Measurements from ENCODE around the gene NRK.
"Not testable (repeated sequence)": the region's sequence is repeated elsewhere in the genome, so short reads cannot be mapped to it uniquely, and the experiment has no call there.

NRK gene

DNA sequence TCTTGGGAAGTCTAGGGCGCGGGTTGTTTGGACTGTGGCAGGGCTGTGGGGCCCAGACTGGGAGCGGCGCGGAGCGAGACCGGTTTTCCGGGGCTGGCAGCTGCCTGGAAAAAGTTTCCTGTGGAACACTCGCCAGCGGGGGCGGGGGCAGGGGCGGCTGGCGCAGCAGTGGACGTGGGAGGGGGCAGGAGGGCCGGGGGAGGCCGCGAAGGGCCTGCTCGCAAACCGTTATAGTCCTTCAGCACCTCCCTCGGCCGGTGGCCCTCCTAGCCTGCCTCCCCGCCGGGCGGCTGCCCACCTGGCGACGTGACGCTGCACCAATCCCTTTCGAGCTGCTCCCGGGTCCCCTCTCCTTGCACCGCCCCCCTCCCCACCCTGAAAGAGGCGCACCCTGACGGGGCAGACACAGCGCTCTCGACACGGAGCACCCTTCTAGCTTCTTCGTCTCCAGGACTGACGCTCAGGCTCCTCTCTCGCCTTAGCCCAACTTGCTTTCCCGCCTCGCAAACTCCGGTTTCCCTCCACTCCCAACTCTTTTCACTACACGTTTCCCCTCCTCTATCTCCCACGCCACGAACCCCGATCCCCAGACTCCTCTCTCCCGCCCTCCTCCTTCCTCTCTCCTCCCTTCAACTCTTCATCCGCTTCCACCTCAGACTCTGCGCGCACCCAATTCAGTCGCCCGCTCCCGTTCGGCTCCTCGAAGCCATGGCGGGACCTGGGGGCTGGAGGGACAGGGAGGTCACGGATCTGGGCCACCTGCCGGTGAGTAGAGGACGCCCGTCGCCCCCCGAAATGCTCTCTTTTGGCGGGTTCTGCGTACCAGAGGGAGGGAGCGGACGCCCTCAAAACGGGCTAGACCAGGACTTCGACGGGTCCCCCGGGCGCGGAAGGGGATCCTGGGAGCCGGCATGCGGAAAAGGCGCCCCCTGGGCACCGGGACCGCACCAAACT lies at the start of gene NRK:
NRK (plus strand) TSS at position 402 of the 954 bp plus-strand sequence; CDS start at position 709, 307 bp downstream.
- DNase-seq (ENCODE audit: extremely low spot score): no peak
- CTCF ChIA-PET: no interaction called here
- no peak for TF ChIP-seq CTCF (IDR thresholded peaks at IDR 0.05; ENCODE audit: control extremely low read depth, extremely low read depth, low read depth, missing control alignments)
- POLR2A ChIA-PET: no interaction called here

DNA sequence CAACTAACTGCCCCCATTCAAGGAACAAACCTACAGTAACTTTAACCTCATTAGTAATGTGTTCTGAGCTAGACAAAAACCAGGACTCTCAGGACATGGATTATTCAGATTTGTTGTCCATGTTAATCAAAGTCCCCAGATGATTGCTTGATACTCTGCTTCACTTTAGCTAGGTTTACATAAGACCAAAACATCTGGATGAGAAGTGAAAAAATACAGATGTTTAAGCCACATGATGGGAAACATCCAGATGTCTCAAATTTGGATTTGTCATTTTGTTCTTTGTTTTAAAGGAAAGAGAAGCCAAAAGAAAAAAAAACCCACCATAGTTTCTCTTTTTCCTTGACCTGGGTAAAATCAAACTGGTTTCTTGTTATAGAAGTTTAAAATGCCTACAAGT lies 48.5 kb upstream of the NRK start:
- CTCF ChIA-PET: no interaction called here
- TF ChIP-seq CTCF (IDR thresholded peaks at IDR 0.05; ENCODE audit: control extremely low read depth, extremely low read depth, low read depth, missing control alignments): no peak
- POLR2A ChIA-PET: no interaction called here

GRCh38 chrX:105775679-105776078 lies 46.7 kb upstream of the NRK start:
- ChIA-PET POLR2A (no interaction called here), CTCF (no interaction called here)
- DNase-seq (ENCODE audit: extremely low spot score): no peak
- no peak for TF ChIP-seq CTCF (IDR thresholded peaks at IDR 0.05; ENCODE audit: control extremely low read depth, extremely low read depth, low read depth, missing control alignments)

More for the DNA sequence above, 48.5 kb upstream of the NRK start:
- no peak for DNase-seq (ENCODE audit: extremely low spot score)

DNA sequence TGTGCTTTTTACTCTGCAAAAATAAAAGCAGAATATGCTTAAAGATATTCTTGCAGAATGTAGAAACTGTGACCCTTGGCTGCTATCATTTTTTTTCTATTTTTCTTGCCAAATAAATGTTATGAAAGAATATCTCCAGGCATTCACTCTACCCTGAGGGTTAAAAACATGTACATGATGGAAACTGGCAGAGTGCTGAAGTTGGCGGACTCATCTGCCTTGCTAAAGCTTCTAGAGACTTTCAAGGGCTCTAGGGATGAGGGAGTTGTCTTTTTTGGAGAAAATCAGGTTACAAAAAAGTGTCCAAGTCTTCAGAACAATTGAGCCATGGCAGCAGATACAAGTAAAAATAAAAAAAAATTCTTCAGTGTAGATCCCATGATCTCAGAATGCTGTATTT lies 40.5 kb upstream of the NRK start:
- ChIA-PET CTCF (no interaction called here), POLR2A (no interaction called here)
- TF ChIP-seq CTCF (IDR thresholded peaks at IDR 0.05; ENCODE audit: control extremely low read depth, extremely low read depth, low read depth, missing control alignments): no peak
- DNase-seq (ENCODE audit: extremely low spot score): no peak

DNA sequence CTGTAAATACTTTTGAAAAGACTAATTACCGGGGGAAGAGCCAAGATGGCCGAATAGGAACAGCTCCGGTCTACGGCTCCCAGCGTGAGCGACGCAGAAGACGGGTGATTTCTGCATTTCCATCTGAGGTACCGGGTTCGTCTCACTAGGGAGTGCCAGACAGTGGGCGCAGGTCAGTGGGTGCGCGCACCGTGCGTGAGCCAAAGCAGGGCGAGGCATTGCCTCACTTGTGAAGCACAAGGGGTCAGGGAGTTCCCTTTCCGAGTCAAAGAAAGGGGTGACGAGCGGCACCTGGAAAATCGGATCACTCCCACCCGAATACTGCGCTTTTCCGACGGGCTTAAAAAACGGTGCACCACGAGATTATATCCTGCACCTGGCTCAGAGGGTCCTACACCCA lies 25.5 kb upstream of the NRK start:
- CTCF ChIA-PET; DNase-seq (ENCODE audit: extremely low spot score); POLR2A ChIA-PET: not testable (repeated sequence)

- no peak for DNase-seq (ENCODE audit: extremely low spot score)
- TF ChIP-seq CTCF (IDR thresholded peaks at IDR 0.05; ENCODE audit: control extremely low read depth, extremely low read depth, low read depth, missing control alignments): no peak
- ChIA-PET CTCF (no interaction called here), POLR2A (no interaction called here)
Observed at GRCh38 chrX:105803891-105804290, 18.4 kb upstream of the NRK start.

GRCh38 chrX:105805655-105806054 lies 16.7 kb upstream of the NRK start:
- POLR2A ChIA-PET; DNase-seq (ENCODE audit: extremely low spot score); CTCF ChIA-PET: not testable (repeated sequence)

Measured in GM10248 (cell line).